Measurements from ENCODE around the gene NOL4L. TPM values are rescaled to one million over a fixed set of nuclear protein-coding genes. Genes with fewer than 3 reads are reported as not detected.

Gene NOL4L
- total RNA-seq, 1 donor from 2014 or later: 90.6 TPM

- no peaks in the 10 kb centered on the region for H3K27me3 Mint-ChIP-seq (ENCODE audit: low read depth)
- H3K27ac Mint-ChIP-seq: no peak overlapping the region
- no peak overlapping the region for H3K4me3 Mint-ChIP-seq
- H3K36me3 Mint-ChIP-seq: peaks cover 32% of the 10 kb centered on the region
- H3K9me3 Mint-ChIP-seq: peaks cover 5% of the 10 kb centered on the region
- TF ChIP-seq, protein P1, sequence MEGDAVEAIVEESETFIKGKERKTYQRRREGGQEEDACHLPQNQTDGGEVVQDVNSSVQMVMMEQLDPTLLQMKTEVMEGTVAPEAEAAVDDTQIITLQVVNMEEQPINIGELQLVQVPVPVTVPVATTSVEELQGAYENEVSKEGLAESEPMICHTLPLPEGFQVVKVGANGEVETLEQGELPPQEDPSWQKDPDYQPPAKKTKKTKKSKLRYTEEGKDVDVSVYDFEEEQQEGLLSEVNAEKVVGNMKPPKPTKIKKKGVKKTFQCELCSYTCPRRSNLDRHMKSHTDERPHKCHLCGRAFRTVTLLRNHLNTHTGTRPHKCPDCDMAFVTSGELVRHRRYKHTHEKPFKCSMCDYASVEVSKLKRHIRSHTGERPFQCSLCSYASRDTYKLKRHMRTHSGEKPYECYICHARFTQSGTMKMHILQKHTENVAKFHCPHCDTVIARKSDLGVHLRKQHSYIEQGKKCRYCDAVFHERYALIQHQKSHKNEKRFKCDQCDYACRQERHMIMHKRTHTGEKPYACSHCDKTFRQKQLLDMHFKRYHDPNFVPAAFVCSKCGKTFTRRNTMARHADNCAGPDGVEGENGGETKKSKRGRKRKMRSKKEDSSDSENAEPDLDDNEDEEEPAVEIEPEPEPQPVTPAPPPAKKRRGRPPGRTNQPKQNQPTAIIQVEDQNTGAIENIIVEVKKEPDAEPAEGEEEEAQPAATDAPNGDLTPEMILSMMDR (IDR thresholded peaks at IDR 0.05; ENCODE audit: unreplicated experiment): no peak
- DNase-seq (ENCODE audit: low spot score in 2 of 2, unreplicated experiment in 2 of 2): no peak
- H3K4me1 Mint-ChIP-seq: peaks cover 17% of the 10 kb centered on the region
These were observed 83.4 kb downstream of the NOL4L start for GRCh38 chr20:32501709-32502108.

GRCh38 chr20:32497589-32498224 is 87.4 kb downstream of the NOL4L start:
- DNase-seq (ENCODE audit: low spot score in 2 of 2, unreplicated experiment in 2 of 2): no peak
- peaks cover 22% of the 10 kb centered on the region for H3K4me1 Mint-ChIP-seq
- peak overlapping the region; percentile 28 for H3K4me3 Mint-ChIP-seq
- H3K9me3 Mint-ChIP-seq: no peaks in the 10 kb centered on the region
- no peaks in the 10 kb centered on the region for H3K27me3 Mint-ChIP-seq (ENCODE audit: low read depth)
- TF ChIP-seq, protein P1 (IDR thresholded peaks at IDR 0.05; ENCODE audit: unreplicated experiment): no peak
- peaks cover 12% of the 10 kb centered on the region for H3K36me3 Mint-ChIP-seq
- peak overlapping the region; percentile 93 for H3K27ac Mint-ChIP-seq

DNA sequence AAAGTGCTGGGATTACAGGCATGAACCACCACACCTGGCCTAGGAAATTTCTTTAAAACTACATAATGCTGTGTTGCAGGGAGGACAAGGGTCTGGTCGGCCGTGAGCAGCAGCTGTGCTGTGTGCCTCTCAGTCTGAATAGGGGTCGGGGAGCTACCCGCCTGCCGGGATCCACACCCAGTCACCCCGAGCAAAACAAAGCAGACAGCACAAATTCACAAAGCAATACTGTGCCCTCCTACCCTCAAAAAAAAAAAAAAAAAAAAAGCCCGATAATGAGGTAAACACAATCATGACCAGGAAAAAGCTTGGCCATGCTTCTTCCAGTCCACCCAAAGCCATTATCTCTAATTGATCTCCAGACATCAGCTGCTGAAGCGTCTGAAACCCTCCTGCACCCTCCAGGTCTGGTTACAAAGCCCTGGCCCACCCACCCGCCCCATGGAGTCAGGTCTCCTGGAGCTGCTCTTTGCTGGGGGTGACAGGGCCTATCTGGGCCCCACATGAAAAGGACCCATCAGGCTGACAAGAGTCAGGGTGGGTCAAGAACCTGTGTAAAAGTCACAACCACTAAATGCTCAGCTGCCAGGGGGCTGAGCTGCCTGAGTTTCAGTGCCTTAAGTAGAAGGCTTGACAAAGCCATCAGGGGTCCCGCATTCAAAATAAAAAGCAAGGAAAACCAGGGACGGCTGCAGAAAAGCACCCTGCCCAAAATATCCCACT is 88.2 kb downstream of the NOL4L start:
- peaks cover 22% of the 10 kb centered on the region for H3K4me1 Mint-ChIP-seq

GRCh38 chr20:32495949-32496348 is 89.2 kb downstream of the NOL4L start:
- no peak for DNase-seq (ENCODE audit: low spot score in 2 of 2, unreplicated experiment in 2 of 2)
- peak overlapping the region; percentile 56 for H3K27ac Mint-ChIP-seq
- no peaks in the 10 kb centered on the region for H3K27me3 Mint-ChIP-seq (ENCODE audit: low read depth)
- H3K9me3 Mint-ChIP-seq: no peaks in the 10 kb centered on the region
- TF ChIP-seq, protein P1 (IDR thresholded peaks at IDR 0.05; ENCODE audit: unreplicated experiment): no peak
- no peak overlapping the region for H3K4me3 Mint-ChIP-seq
- peaks cover 22% of the 10 kb centered on the region for H3K4me1 Mint-ChIP-seq
- H3K36me3 Mint-ChIP-seq: peaks cover 12% of the 10 kb centered on the region

More for the DNA sequence above, 88.2 kb downstream of the NOL4L start:
- no peaks in the 10 kb centered on the region for H3K9me3 Mint-ChIP-seq
- TF ChIP-seq, protein P1 (IDR thresholded peaks at IDR 0.05; ENCODE audit: unreplicated experiment): no peak
- peaks cover 15% of the 10 kb centered on the region for H3K36me3 Mint-ChIP-seq
- H3K27me3 Mint-ChIP-seq (ENCODE audit: low read depth): no peaks in the 10 kb centered on the region
- H3K4me3 Mint-ChIP-seq: no peak overlapping the region
- no peak for DNase-seq (ENCODE audit: low spot score in 2 of 2, unreplicated experiment in 2 of 2)
- peak overlapping the region; percentile 93 for H3K27ac Mint-ChIP-seq

GRCh38 chr20:32495217-32495565 is 89.9 kb downstream of the NOL4L start:
- H3K9me3 Mint-ChIP-seq: no peaks in the 10 kb centered on the region
- H3K27ac Mint-ChIP-seq: no peak overlapping the region
- no peak overlapping the region for H3K4me3 Mint-ChIP-seq
- H3K36me3 Mint-ChIP-seq: peaks cover 6% of the 10 kb centered on the region
- TF ChIP-seq, protein P1 (IDR thresholded peaks at IDR 0.05; ENCODE audit: unreplicated experiment): no peak
- DNase-seq (ENCODE audit: low spot score in 2 of 2, unreplicated experiment in 2 of 2): no peak
- H3K27me3 Mint-ChIP-seq (ENCODE audit: low read depth): no peaks in the 10 kb centered on the region
- peaks cover 22% of the 10 kb centered on the region for H3K4me1 Mint-ChIP-seq
